Measurements from ENCODE around the gene PHYKPL.
"Not testable (repeated sequence)": the region's sequence is repeated elsewhere in the genome, so short reads cannot be mapped to it uniquely, and the experiment has no call there.

PHYKPL gene

DNA sequence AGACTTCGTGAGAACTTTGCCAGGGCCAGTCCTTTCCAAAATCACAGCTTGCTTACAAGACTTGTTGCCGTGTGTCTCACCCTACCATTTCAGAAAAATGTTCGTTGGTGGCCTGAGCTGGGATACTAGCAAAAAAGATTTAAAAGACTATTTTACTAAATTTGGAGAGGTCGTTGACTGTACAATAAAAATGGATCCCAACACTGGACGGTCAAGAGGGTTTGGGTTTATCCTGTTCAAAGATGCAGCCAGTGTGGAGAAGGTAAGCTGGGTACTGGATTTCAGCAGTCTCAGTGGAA lies 26.9 kb downstream of the PHYKPL start:
- DNase-seq, result no peak

DNA sequence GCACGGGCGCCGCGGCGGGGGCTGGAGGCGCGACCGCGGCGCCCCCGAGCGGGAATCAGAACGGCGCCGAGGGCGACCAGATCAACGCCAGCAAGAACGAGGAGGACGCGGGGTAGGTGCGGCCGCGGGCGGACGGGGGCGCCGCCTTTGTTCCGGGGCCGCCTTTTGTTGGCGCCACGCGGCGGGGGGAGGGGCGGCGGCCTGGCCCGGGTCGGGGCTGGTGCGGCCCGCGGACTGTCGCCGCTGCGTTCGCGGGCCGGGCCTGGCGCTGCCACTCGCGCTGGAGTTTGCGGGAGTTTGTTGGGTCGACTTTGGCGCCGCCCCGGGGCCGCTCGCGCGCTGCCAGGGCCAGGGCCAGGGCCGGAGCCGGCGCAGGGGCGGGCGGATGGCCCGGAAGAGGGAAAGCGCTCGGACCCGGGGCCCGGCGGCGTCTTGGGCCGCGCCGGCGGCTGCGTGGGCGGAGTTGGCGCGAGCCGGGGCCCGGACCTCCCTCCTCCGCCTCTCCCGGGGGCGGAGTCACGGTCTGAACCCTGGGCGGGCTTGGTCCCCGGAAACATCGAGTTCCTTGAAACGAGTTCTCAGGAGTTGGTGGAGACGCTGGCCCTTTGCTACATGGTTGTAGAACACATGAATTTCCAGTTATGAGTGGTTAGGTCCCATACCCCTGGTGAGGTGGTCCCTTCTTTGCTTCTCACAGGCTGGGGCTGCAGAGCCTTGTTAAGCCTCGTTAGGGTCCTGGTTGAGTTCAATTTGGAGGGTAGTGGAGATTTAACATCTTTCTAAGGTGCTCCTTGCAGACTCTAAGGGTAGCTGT lies 27.5 kb downstream of the PHYKPL start:
- peak; percentile 57 for DNase-seq

GRCh38 chr5:178204182-178204934 lies 28.2 kb downstream of the PHYKPL start, which contains the start of gene HNRNPAB:
TSS of gene HNRNPAB (plus strand) at chr5:178204533. CDS start at chr5:178204838, 305 bp downstream.
- DNase-seq, result peak; percentile 95

- DNase-seq, result no peak
These were observed 28.9 kb downstream of the PHYKPL start for GRCh38 chr5:178203670-178204181.

DNA sequence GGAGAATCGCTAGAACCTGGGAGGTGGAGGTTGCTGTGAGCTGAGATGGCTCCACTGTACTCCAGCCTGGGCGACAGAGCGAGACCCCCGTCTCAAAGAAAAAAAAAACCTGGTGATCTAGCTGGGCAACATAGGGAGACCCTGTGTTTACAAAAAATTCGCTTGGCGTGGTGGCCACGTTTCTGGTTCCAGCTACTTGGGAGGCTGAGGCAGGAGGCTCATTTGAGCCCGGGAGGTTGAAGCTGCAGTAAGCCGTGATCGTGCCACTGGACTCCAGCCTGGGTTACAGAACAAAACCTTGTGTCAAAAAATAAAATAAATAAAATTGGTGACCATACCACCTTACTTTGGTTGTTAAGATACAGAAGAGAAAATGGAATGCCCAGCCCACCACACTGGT lies 30.1 kb downstream of the PHYKPL start:
- no peak for DNase-seq

DNA sequence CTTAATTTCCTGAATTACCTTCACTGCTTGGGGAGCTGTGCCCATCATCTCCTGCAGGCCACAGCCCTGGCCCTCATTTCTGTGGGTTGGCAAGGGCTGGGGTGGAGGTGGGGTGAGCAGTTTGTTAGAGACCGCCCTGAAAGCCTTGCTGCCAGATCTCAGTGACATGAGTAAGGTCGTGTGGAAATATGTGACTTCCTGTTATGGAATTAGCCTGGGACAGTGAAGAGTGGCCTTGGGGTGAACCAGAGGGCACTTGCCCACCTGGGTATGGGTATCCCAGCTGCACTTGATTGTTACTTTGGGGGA lies 30.7 kb downstream of the PHYKPL start:
- no peak for DNase-seq

- no peak for DNase-seq
These were observed 31.2 kb downstream of the PHYKPL start for GRCh38 chr5:178201221-178201926.

- no peak for DNase-seq
These were observed 32.8 kb downstream of the PHYKPL start for GRCh38 chr5:178199581-178200434.

DNA sequence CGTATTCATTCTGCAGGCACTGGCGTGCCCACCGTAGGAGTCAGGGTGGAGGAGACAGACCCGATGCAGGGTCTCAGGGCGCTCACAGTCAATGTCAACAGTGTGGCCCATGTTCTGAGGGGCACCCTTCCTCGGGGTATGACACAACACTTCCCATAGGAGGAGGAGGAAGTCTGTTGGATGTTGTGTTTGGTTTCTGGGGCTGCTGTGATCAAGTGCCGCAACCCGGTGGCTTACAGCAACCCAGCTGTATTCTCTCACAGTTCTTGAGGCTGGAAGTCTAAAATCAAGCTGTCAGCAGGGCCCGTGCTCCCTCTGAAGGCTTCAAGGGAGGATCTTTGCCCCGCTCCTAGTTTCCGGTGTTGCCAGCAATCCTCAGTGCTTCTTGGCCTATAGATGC lies 33.9 kb downstream of the PHYKPL start:
- no peak for DNase-seq

DNA sequence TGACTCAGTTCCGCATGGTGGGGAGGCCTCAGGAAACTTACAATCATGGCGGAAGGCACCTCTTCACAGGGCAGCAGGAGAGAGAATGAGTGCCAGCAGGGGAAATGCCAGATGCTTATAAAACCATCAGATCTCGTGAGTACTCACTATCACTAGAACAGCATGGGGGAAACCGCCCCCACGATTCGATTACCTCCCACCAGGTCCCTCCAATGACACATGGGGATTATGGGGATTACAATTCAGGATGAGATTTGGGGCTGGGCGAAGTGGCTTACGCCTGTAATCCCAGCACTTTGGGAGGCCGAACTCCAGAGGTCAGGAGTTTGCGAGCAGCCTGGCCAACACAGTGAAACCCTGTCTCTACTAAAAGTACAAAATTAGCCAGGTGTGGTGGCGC lies 34.5 kb downstream of the PHYKPL start:
- not testable (repeated sequence) for DNase-seq

DNA sequence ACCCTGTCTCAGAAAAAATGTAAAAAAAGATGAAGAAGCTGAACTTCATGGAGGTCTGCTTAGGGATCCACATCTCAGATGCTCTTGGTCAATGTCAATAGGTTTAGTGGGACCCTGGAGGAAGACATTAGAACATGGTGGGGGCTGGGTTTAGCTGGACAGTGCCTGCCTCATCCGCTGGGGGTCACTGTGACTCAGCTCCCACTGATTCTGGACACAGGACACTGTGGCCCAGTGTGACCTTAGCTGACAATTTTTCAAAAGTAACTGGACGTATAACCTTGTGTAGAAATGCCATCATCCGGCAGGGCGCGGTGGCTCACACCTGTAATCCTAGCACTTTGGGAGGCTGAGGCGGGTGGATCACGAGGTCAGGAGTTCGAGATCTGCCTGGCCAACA lies 35.6 kb downstream of the PHYKPL start:
- no peak for DNase-seq

DNA sequence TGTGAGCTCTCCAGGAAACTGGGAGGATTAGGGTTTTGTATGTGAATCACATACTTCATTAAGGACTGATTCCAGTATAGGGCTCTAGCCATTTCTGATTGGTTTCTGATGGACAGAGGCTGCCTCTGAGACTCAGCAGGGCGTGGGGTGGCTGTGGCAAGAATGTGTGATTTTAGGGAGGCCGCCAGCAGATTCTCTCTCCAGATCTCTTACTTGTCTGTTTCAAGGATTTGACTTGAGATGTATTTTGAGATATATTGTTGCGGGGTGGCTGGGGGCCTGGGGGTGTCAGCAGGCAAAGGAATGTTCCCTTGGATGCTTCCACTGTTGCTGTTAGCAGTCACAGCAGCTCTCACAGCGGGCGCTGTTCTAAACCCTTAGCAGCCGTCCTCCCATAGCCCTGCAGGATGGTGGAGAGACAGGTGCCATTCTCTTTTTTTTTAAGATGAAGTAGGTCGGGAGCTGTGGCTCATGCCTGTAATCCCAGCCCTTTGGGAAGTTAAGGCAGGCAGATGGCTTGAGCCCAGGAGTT lies 36.3 kb downstream of the PHYKPL start:
- DNase-seq, result no peak

DNA sequence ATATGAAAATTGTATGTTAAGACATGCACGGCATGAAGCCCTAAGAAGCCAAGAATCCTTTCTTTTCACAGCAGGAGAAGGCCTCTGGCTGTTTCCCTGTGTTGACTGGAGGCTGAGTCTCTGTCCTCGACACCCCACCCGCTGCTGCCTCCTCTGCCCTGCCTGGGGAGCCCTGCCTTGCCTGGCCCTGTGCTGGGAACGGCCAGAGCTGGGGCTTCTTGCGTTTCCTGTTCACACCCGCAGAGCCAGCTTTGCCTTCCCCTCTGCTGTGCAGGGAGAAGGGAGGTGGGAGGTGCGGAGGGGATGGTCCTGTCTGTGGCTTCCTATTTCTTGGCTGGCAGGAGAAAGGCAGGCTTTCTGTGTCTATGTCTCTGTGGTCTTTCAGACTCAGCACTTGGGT lies 38.6 kb downstream of the PHYKPL start:
- DNase-seq, result no peak

GRCh38 chr5:178193251-178193809 lies 39.3 kb downstream of the PHYKPL start:
- no peak for DNase-seq

DNA sequence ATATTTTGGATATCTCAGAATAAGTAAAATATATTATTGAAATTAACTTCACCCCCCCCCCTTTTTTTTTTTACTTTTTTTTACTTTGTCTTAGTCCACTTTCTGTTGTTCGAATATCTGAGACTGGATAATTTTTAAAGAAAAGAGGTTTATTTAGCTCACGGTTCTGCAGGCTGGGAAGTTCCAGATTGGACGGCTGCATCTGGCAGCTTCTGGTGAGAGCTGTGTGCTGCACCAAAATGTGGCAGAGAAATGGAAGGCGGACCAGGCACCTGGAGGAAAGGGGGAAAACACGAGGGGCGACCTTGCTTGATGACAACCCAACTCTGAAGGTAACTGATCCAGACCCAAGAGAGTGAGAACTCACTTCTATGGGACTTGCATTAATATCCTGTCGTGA lies 39.8 kb downstream of the PHYKPL start:
- no peak for DNase-seq

DNA sequence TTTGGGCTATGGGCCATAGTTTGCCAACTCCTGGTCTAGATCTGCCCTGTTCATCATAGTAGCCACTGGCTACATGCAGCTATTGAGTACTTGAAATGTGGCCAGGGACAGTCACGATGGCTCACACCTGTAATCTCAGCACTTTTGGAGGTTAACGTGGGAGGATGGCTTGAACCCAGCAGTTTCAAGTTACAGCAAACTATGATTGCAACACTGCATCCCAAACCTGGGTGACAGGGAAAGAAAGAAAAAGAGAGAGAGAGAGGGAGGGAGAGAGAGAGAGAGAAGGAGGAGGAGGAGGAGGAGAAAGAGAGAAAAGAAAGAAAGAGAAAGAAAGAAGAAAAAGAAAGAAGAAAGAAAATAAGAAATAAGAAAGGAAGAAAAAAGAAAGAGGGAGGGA lies 40.4 kb downstream of the PHYKPL start:
- no peak for DNase-seq

DNA sequence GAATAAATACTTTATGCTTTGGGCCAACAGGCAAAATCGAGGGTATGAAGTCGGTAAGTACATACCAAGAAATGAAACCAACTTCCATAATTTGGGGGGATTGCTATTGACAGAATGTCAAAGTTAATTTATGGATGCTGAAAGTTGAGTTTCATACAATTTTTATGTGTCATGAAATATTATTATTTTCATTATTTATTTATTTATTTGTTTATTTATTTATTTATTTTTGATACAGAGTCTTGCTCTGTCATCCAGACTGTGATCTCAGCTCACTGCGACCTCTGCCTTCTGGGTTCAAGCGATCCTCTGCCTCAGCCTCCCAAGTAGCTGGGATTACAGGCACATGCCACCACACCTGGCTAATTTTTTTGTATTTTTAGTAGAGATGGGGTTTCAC lies 40.9 kb downstream of the PHYKPL start:
- DNase-seq, result no peak

DNA sequence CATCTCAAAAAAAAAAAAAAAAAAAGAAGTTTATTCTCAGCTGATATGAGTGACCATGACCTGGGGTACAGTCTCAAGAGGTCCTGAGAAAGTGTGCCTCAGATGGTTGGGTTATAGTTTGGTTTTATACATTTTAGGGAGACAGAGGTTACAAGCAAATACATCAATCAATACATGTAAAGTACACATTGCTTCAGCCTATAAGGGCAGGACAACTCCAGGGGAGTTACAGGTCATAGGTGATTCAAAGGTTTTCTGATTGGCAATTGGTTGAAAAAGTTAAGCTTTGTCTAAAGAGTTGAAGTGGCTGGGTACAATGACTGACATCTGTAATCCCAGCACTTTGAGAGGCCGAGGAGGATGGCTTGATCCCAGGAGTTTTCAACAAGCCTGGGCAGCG lies 43.2 kb downstream of the PHYKPL start:
- no peak for DNase-seq

GRCh38 chr5:178187014-178187413 lies 45.6 kb downstream of the PHYKPL start, which contains the start of gene GMCL2:
TSS of gene GMCL2 (minus strand) at chr5:178187371. CDS start at chr5:178187299, 72 bp downstream.
- DNase-seq, result no peak

GRCh38 chr5:178186427-178186826 lies 46.2 kb downstream of the PHYKPL start:
- DNase-seq, result no peak

- DNase-seq, result no peak
These were observed 50.3 kb downstream of the PHYKPL start for GRCh38 chr5:178182158-178182876.

Data from COR-L47 (cell line).